OCI-LY7 (cell line): ENCODE measurements around the gene CALN1. TPM values are rescaled to one million over a fixed set of nuclear protein-coding genes. Genes with fewer than 3 reads are reported as not detected.

Experiments used
- BruUV-seq: library from RNA; stranded (reverse); fragments of 400-500 nt; replicated peaks from 2 replicates; lab custom pipeline; 2021; lab: Mats Ljungman, UMichigan
- CTCF ChIA-PET: fragments of 300-600 bp; sonication (Branson Sonifier 250); formaldehyde crosslinking; loops from one replicate; lab custom pipeline; 2022; ENCODE audit warnings: antibody characterized with exemption; ENCODE audit not compliant: unreplicated experiment; lab: Charles Lee
- POLR2A ChIA-PET: fragments of 300-600 bp; sonication (Branson Sonifier 250); formaldehyde crosslinking; loops from one replicate; lab custom pipeline; 2022; ENCODE audit warnings: antibody characterized with exemption; lab: Charles Lee
- DNase-seq: peaks from one replicate; pipeline ENCODE4 v3.0.0-alpha.2; 2015; ENCODE audit warnings: low spot score
- H2AFZ ChIP-seq: fragments of 200-600 bp; sonication (generic), shearing (Covaris generic); 2 replicates; pipeline ENCODE4 v1.6.1; 2014; ENCODE audit warnings: mild to moderate bottlenecking, antibody characterized with exemption, low read length, moderate library complexity
- H3K27ac ChIP-seq: fragments of 200-600 bp; sonication (generic); 2 replicates; pipeline ENCODE4 v1.5.1; 2014; ENCODE audit warnings: mixed run types, low read depth, mild to moderate bottlenecking, moderate library complexity, low read length, inconsistent platforms; ENCODE audit not compliant: poor library complexity, severe bottlenecking
- H3K36me3 ChIP-seq: fragments of 200-600 bp; sonication (generic); 2 replicates; pipeline ENCODE4 v1.6.1; 2014; ENCODE audit warnings: mild to moderate bottlenecking, antibody characterized with exemption, low read length, moderate library complexity, mixed read lengths; ENCODE audit not compliant: insufficient read depth
- H3K4me1 ChIP-seq: fragments of 200-600 bp; sonication (generic); 2 replicates; pipeline ENCODE4 v1.5.1; 2014; ENCODE audit warnings: mild to moderate bottlenecking, low read length; ENCODE audit not compliant: insufficient read depth, poor library complexity, severe bottlenecking
- H3K4me2 ChIP-seq: fragments of 200-600 bp; sonication (generic); 2 replicates; pipeline ENCODE4 v1.6.1; 2014; ENCODE audit warnings: mild to moderate bottlenecking, low read length
- H3K4me3 ChIP-seq: fragments of 200-600 bp; sonication (generic); 2 replicates; pipeline ENCODE4 v1.5.1; 2014; ENCODE audit warnings: mild to moderate bottlenecking, low read depth, low read length; ENCODE audit not compliant: poor library complexity, severe bottlenecking
- H3K79me2 ChIP-seq: fragments of 200-600 bp; sonication (generic); 2 replicates; pipeline ENCODE4 v1.6.1; 2016; ENCODE audit warnings: low read depth, mild to moderate bottlenecking, low read length, moderate library complexity, mixed read lengths; ENCODE audit not compliant: insufficient read depth
- H3K9me2 ChIP-seq: fragments of 200-600 bp; sonication (generic); 2 replicates; pipeline ENCODE4 v1.6.1; 2016; ENCODE audit warnings: mild to moderate bottlenecking, low read length, mixed read lengths; ENCODE audit not compliant: insufficient read depth
- H3K9me3 ChIP-seq: fragments of 200-600 bp; sonication (generic); 2 replicates; pipeline ENCODE4 v1.6.1; 2014; ENCODE audit warnings: mild to moderate bottlenecking, mixed run types, low read length, mixed read lengths
- H4K20me1 ChIP-seq: fragments of 200-600 bp; sonication (generic); 2 replicates; pipeline ENCODE4 v1.6.1; 2014; ENCODE audit warnings: mild to moderate bottlenecking, antibody characterized with exemption, low read length, moderate library complexity, mixed read lengths; ENCODE audit not compliant: insufficient read depth
- EZH2phosphoT487 ChIP-seq: fragments of 200-600 bp; sonication (generic); IDR thresholded peaks from 2 replicates; pipeline ENCODE4 v1.6.1; 2018; ENCODE audit warnings: low read depth, borderline replicate concordance, mild to moderate bottlenecking, mixed run types, antibody characterized with exemption, low read length, moderate library complexity, mixed read lengths
- intact Hi-C: fragments of 100-400 bp; cut with micrococcal nuclease; formaldehyde crosslinking; loops from one replicate; pipeline ENCODE4 v1.10.0; 2022; ENCODE audit not compliant: unreplicated experiment
- total RNA-seq, 2 experiments: library from RNA; depleted of rRNA in 1 of 2; stranded (reverse); fragments of >200 nt in 1 of 2; shearing (Covaris generic) in 1 of 2; gene quantifications; 2 replicates each; pipeline ENCODE4 v1.2.3, GENCODE V29; 2014 to 2022
- TF ChIP-seq, protein P1 (sequence below): fragments of 200-600 bp; sonication (generic); conservative IDR thresholded peaks from 2 replicates; pipeline ENCODE4 v1.5.1; 2014; ENCODE audit warnings: mild to moderate bottlenecking, antibody characterized with exemption, low read length, moderate library complexity, mixed read lengths

Gene CALN1
- total RNA-seq, 2 experiments from 2014 or later: not detected

DNA sequence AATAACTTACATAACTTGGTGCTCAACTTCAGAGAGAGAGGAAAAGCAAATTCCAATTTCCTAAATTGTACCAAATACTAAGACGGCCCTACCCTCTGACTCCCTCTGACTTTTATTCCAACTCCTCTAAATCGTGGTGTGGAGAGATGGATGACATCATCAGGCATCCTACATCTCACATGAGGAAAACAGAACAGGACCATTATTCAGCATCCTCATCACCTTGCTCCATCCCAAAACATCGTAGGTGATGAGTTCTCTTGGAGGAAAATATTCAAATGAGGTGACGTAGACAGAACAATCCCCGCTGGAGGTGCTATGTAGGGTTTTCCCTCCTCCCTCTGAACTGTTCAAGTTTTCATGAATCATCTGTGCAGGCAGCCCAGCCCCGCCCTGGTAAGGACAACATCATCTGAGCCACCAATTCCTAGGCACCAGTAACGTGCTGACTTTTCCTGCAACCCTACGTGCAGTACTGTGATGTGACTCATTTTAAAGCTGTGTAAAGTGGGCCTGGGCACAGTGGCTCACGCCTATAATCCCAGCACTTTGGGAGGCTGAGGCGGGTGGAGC lies 167.2 kb downstream of the CALN1 start:
- BruUV-seq: no TSS peak

DNA sequence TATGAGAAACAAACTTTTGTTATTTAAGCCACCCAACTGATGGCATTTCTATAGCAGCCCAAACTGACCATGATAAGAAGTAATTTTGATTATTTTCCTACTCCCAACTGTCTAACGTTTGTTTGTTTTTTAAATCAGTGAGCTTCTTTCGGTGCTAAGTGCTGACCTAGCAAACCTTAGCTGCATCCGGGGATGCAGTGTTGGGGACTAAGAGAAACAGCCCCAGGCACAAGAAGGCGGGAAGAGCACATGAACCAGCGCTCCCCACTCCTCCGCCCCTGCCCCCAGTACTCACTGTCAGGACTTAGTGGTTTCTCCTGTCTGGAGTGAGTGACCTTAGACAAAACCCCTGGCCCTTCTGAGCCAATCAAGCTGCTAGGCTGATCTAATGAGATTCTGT lies 168.8 kb downstream of the CALN1 start:
- Histone ChIP-seq H3K27ac (no peak overlapping the region), H3K9me2 (no peaks in the 10 kb centered on the region), H3K79me2 (no peaks in the 10 kb centered on the region), H3K36me3 (no peaks in the 10 kb centered on the region), H2AFZ (no peak overlapping the region), H3K4me2 (no peak overlapping the region), H3K9me3 (no peaks in the 10 kb centered on the region), H4K20me1 (no peaks in the 10 kb centered on the region), H3K4me1 (no peaks in the 10 kb centered on the region), H3K4me3 (no peak overlapping the region)
- DNase-seq: no peak
- CTCF ChIA-PET: no interaction called here
- TF ChIP-seq, protein P1, sequence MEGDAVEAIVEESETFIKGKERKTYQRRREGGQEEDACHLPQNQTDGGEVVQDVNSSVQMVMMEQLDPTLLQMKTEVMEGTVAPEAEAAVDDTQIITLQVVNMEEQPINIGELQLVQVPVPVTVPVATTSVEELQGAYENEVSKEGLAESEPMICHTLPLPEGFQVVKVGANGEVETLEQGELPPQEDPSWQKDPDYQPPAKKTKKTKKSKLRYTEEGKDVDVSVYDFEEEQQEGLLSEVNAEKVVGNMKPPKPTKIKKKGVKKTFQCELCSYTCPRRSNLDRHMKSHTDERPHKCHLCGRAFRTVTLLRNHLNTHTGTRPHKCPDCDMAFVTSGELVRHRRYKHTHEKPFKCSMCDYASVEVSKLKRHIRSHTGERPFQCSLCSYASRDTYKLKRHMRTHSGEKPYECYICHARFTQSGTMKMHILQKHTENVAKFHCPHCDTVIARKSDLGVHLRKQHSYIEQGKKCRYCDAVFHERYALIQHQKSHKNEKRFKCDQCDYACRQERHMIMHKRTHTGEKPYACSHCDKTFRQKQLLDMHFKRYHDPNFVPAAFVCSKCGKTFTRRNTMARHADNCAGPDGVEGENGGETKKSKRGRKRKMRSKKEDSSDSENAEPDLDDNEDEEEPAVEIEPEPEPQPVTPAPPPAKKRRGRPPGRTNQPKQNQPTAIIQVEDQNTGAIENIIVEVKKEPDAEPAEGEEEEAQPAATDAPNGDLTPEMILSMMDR: no peak
- no peak for TF ChIP-seq EZH2phosphoT487
- no TSS peak for BruUV-seq
- intact Hi-C loops: no loop called here
- POLR2A ChIA-PET: no interaction called here

More for the DNA sequence above, 167.2 kb downstream of the CALN1 start:
- Histone ChIP-seq H4K20me1 (no peaks in the 10 kb centered on the region), H3K27ac (no peak overlapping the region), H3K4me1 (no peaks in the 10 kb centered on the region), H3K79me2 (no peaks in the 10 kb centered on the region), H3K4me3 (no peak overlapping the region), H3K36me3 (no peaks in the 10 kb centered on the region), H3K9me2 (no peaks in the 10 kb centered on the region), H3K9me3 (no peaks in the 10 kb centered on the region), H3K4me2 (no peak overlapping the region), H2AFZ (no peak overlapping the region)
- TF ChIP-seq, protein P1: no peak
- no peak for TF ChIP-seq EZH2phosphoT487
- no peak for DNase-seq
- ChIA-PET CTCF (no interaction called here), POLR2A (no interaction called here)
- intact Hi-C loops: no loop called here

DNA sequence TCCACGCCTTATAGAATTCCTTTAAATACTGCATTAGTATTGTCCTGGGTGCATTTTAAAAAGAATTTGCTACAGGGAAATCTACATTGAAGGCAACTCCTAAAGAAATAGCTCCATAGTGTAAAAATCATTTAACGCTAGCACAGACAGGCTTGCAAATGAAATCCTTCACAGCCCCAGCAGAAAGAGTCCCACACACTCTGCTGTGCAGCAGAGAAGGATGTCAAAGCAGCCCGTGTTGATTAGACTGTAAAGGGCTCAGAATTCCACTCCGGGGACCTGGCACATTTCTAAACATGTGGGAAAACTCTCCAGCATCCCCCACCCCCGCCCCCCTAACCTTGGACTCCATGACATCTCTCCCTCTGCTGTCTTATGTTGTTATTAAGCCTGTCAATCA lies 176.8 kb downstream of the CALN1 start:
- BruUV-seq: no TSS peak
- DNase-seq: no peak
- H3K9me3 ChIP-seq: no peaks in the 10 kb centered on the region
- POLR2A ChIA-PET: no interaction called here
- CTCF ChIA-PET: no interaction called here
- H3K27ac ChIP-seq: no peak overlapping the region
- no peaks in the 10 kb centered on the region for H3K36me3 ChIP-seq
- no peaks in the 10 kb centered on the region for H4K20me1 ChIP-seq
- no peaks in the 10 kb centered on the region for H3K4me1 ChIP-seq
- H3K9me2 ChIP-seq: no peaks in the 10 kb centered on the region
- TF ChIP-seq, protein P1: no peak
- no peak for TF ChIP-seq EZH2phosphoT487
- no peaks in the 10 kb centered on the region for H3K79me2 ChIP-seq
- no peak overlapping the region for H3K4me3 ChIP-seq
- H3K4me2 ChIP-seq: no peak overlapping the region
- intact Hi-C loops: no loop called here
- H2AFZ ChIP-seq: no peak overlapping the region
